Measurements from ENCODE around the gene CFAP57.

Gene CFAP57

GRCh38 chr1:43222879-43223278 lies 50.7 kb downstream of the CFAP57 start:
- no peak for TF ChIP-seq CTCF (IDR thresholded peaks at IDR 0.05; ENCODE audit: borderline replicate concordance, insufficient read depth, low read depth, low read length)

GRCh38 chr1:43225168-43225567 lies 53.0 kb downstream of the CFAP57 start:
- H3K4me3 ChIP-seq (ENCODE audit: low read depth, low read length) = no peak overlapping the region
- no peak for TF ChIP-seq CTCF (IDR thresholded peaks at IDR 0.05; ENCODE audit: borderline replicate concordance, insufficient read depth, low read depth, low read length)

More at GRCh38 chr1:43222879-43223278, 50.7 kb downstream of the CFAP57 start:
- no peak overlapping the region for H3K4me3 ChIP-seq (ENCODE audit: low read depth, low read length)

- no peak overlapping the region for H3K4me3 ChIP-seq (ENCODE audit: low read depth, low read length)
- TF ChIP-seq CTCF (IDR thresholded peaks at IDR 0.05; ENCODE audit: borderline replicate concordance, insufficient read depth, low read depth, low read length) = peak; percentile 88
These were observed 55.1 kb downstream of the CFAP57 start for GRCh38 chr1:43227143-43227764.

GRCh38 chr1:43229826-43230780 lies 58.0 kb downstream of the CFAP57 start:
- H3K4me3 ChIP-seq (ENCODE audit: low read depth, low read length) = no peak overlapping the region
- TF ChIP-seq CTCF (IDR thresholded peaks at IDR 0.05; ENCODE audit: borderline replicate concordance, insufficient read depth, low read depth, low read length) = no peak

GRCh38 chr1:43232074-43232473 lies 59.9 kb downstream of the CFAP57 start:
- no peak for TF ChIP-seq CTCF (IDR thresholded peaks at IDR 0.05; ENCODE audit: borderline replicate concordance, insufficient read depth, low read depth, low read length)
- H3K4me3 ChIP-seq (ENCODE audit: low read depth, low read length) = no peak overlapping the region

GRCh38 chr1:43232482-43232881 lies 60.4 kb downstream of the CFAP57 start:
- TF ChIP-seq CTCF (IDR thresholded peaks at IDR 0.05; ENCODE audit: borderline replicate concordance, insufficient read depth, low read depth, low read length) = no peak
- no peak overlapping the region for H3K4me3 ChIP-seq (ENCODE audit: low read depth, low read length)
